Measurements from ENCODE around the gene FOXS1. TPM values are rescaled to one million over a fixed set of nuclear protein-coding genes. Genes with fewer than 3 reads are reported as not detected.
A peak's percentile ranks its signal among the peaks of the same experiment; 100 is the strongest.
"Not testable (repeated sequence)": the region's sequence is repeated elsewhere in the genome, so short reads cannot be mapped to it uniquely, and the experiment has no call there.

Gene FOXS1
- total and polyA plus RNA-seq, 9 donors: 4.5 to 11.7 (median 7.0) TPM

DNA sequence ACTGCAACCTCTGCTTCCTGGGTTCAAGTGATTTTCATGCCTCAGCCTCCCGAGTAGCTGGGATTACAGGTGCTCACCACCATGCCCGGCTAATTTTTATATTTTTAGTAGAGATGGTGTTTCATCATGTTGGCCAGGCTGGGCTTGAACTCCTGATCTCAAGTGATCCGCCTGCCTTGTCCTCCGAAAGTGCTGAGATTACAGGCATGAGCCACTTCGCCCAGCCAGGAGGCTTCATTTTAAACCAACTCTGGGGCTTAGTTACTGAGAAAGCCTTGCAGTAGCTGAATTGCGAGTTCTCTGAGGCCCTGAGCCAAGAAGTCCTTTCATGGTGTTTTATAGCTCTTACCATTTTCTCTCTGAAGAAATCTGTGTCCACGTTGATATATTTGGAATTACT lies 31.3 kb downstream of the FOXS1 start:
- H3K27me3 ChIP-seq (ENCODE audit: control insufficient read depth, insufficient read depth, low read length); H3K4me3 ChIP-seq (ENCODE audit: low read length); H3K36me3 ChIP-seq (ENCODE audit: control insufficient read depth, insufficient read depth, low read length); H3K27ac ChIP-seq (ENCODE audit: low read length); H3K9me3 ChIP-seq (replicated peaks; ENCODE audit: control insufficient read depth, low read depth, low read length); DNase-seq: not testable (repeated sequence)
- peaks cover 83% of the 10 kb centered on the region for H3K4me1 ChIP-seq (ENCODE audit: control insufficient read depth, insufficient read depth, low read length)
- 70% methylated on average over 5 of the region's 7 CpGs for WGBS (ENCODE audit: insufficient coverage)

DNA sequence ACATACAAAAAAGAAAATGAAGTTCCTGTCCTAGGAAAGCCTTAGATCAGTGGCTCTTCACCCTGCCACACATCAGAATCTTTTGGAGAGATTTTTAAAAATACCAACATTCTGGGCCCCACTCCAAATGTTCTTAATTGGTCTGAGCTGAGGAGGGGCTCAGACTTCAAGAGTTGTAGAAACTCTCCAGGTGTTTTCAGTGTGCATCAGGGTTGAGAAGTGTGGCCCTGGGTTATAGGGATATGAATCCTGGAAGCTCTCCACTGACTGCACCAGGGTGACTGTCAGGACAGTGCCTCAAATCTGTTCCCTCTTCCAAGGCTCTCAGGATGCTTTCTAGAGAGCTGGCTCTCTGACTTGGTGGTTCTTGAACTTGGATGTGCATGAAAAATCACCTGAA lies 31.8 kb downstream of the FOXS1 start:
- DNase-seq: no peak
- no peaks in the 10 kb centered on the region for H3K27me3 ChIP-seq (ENCODE audit: control insufficient read depth, insufficient read depth, low read length)
- H3K4me3 ChIP-seq (ENCODE audit: low read length): no peak overlapping the region
- H3K4me1 ChIP-seq (ENCODE audit: control insufficient read depth, insufficient read depth, low read length): peaks cover 80% of the 10 kb centered on the region
- H3K36me3 ChIP-seq (ENCODE audit: control insufficient read depth, insufficient read depth, low read length): no peaks in the 10 kb centered on the region
- no peaks in the 10 kb centered on the region for H3K9me3 ChIP-seq (replicated peaks; ENCODE audit: control insufficient read depth, low read depth, low read length)
- H3K27ac ChIP-seq (ENCODE audit: low read length): no peak overlapping the region

DNA sequence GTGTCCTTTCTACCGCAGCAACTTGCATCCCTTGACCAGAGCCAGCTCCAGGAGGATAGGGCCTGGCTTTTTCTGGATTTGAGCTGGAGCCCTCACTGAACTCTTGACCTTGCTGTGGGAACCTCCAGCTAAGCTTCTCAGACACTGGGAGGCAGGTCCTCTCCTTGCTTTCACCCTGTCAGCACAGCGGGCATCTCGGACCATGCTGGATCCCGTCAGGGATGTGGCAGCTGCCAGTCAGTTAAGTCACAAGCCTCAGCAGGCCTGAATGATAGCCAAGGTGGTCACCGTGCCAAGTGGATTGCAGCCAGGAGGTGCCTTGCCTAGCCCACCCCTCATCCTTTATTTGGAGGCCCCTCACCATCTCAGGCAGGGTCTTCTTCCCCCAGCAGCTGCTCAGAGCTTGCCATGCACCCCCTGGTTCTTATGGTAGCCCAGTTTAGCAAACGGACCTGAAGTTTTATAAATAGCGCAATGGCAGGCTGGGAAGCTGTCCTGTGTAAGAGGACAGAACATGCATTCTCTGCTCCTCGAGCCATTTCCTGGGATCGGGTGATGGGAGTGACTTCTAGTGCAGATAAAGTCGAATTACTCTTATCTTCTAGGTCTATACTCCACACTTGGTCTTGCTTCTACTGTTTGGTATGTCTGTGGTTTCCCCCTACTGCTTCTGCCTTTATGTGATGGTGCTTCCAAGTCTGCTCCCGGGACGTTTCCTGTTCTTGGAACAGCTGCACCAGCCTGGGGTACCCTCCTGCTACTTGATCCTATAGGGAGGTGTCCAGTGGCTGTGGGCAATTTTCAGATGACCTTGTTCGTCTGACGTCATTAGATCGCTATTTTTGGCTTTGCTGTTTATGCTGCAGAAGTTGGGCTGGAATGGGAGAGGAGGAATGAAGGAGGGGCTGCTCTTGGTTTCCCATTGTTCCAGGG lies 33.3 kb downstream of the FOXS1 start:
- no peak overlapping the region for H3K4me3 ChIP-seq (ENCODE audit: low read length)
- no peaks in the 10 kb centered on the region for H3K27me3 ChIP-seq (ENCODE audit: control insufficient read depth, insufficient read depth, low read length)
- peaks cover 76% of the 10 kb centered on the region for H3K4me1 ChIP-seq (ENCODE audit: control insufficient read depth, insufficient read depth, low read length)
- peak; percentile 91 for DNase-seq
- H3K36me3 ChIP-seq (ENCODE audit: control insufficient read depth, insufficient read depth, low read length): peaks cover 2% of the 10 kb centered on the region
- H3K27ac ChIP-seq (ENCODE audit: low read length): peak overlapping the region; percentile 93
- WGBS (ENCODE audit: insufficient coverage): 62% methylated on average over 11 of the region's 15 CpGs
- H3K9me3 ChIP-seq (replicated peaks; ENCODE audit: control insufficient read depth, low read depth, low read length): no peaks in the 10 kb centered on the region

DNA sequence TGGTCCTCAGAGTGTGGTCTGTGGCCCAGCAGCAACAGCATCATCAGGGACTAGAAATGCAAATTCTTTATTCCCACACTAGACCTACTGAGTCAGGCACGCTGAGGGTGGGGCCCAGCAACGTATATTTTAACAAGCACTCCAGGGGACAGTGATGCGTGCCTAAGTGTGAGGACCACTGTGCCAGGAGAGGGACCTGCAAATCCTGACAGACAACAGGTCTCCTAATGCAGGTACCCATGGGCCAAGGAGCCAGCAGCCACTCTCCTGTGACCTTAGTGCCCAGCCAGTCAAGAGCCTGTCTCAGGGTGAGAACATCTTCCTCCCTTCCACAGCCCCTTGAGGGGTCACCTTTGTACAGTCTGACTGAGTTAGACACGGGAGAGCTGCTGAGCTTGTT lies 34.2 kb downstream of the FOXS1 start:
- H3K27me3 ChIP-seq (ENCODE audit: control insufficient read depth, insufficient read depth, low read length): no peaks in the 10 kb centered on the region
- no peaks in the 10 kb centered on the region for H3K9me3 ChIP-seq (replicated peaks; ENCODE audit: control insufficient read depth, low read depth, low read length)
- 64% methylated on average over 3 of the region's 4 CpGs for WGBS (ENCODE audit: insufficient coverage)
- H3K4me1 ChIP-seq (ENCODE audit: control insufficient read depth, insufficient read depth, low read length): peaks cover 76% of the 10 kb centered on the region
- no peak for DNase-seq
- H3K27ac ChIP-seq (ENCODE audit: low read length): peak overlapping the region; percentile 93
- no peak overlapping the region for H3K4me3 ChIP-seq (ENCODE audit: low read length)
- peaks cover 2% of the 10 kb centered on the region for H3K36me3 ChIP-seq (ENCODE audit: control insufficient read depth, insufficient read depth, low read length)

DNA sequence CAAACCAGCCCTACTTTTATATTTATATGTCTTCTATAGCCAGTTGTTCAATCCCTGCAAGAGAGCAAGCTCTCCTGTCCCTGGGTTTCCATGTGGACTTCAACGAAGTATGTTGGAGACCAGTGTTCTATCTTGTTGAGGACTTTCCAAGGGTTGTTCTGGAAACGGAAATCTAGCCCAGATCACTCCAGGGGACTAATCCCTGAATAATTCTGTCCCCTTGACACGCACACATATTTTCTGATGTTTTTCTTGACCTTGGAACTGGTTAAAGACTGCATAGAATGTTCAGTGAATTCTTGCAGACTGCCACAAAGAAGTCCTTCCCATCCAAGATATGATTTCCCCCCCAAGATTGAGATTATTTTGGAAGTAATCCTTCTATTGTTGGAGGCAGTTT lies 35.7 kb downstream of the FOXS1 start:
- H3K27me3 ChIP-seq (ENCODE audit: control insufficient read depth, insufficient read depth, low read length): no peaks in the 10 kb centered on the region
- no peak overlapping the region for H3K27ac ChIP-seq (ENCODE audit: low read length)
- peaks cover 2% of the 10 kb centered on the region for H3K36me3 ChIP-seq (ENCODE audit: control insufficient read depth, insufficient read depth, low read length)
- H3K4me1 ChIP-seq (ENCODE audit: control insufficient read depth, insufficient read depth, low read length): peaks cover 63% of the 10 kb centered on the region
- no peaks in the 10 kb centered on the region for H3K9me3 ChIP-seq (replicated peaks; ENCODE audit: control insufficient read depth, low read depth, low read length)
- WGBS (ENCODE audit: insufficient coverage): 100% methylated on average over 1 of the region's 3 CpGs
- H3K4me3 ChIP-seq (ENCODE audit: low read length): no peak overlapping the region
- DNase-seq: no peak

DNA sequence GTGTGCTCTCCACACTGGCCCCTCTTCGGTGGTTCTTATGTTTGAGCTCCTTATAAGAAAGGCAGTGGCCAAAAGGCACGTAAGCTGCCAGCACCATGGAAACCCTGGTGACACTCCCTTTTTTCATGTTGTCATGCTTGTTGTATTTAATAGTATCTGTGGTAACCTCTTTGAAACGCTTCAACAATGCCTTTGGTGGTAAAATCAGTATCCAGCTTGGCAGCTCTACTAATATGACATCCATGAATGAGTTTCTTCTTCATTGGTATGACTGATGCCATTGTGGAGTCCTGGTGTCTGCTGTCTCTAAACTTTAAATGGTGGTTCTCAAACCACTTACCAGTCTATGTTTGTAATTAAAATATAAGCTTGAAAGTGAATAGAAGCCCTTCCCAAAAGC lies 36.9 kb downstream of the FOXS1 start:
- Histone ChIP-seq H3K9me3 (replicated peaks; ENCODE audit: control insufficient read depth, low read depth, low read length) (no peaks in the 10 kb centered on the region), H3K27me3 (ENCODE audit: control insufficient read depth, insufficient read depth, low read length) (no peaks in the 10 kb centered on the region), H3K36me3 (ENCODE audit: control insufficient read depth, insufficient read depth, low read length) (peaks cover 7% of the 10 kb centered on the region), H3K4me3 (ENCODE audit: low read length) (no peak overlapping the region), H3K4me1 (ENCODE audit: control insufficient read depth, insufficient read depth, low read length) (peaks cover 54% of the 10 kb centered on the region), H3K27ac (ENCODE audit: low read length) (no peak overlapping the region)
- WGBS (ENCODE audit: insufficient coverage): 91% methylated on average over 1 of the region's 3 CpGs
- DNase-seq: no peak

DNA sequence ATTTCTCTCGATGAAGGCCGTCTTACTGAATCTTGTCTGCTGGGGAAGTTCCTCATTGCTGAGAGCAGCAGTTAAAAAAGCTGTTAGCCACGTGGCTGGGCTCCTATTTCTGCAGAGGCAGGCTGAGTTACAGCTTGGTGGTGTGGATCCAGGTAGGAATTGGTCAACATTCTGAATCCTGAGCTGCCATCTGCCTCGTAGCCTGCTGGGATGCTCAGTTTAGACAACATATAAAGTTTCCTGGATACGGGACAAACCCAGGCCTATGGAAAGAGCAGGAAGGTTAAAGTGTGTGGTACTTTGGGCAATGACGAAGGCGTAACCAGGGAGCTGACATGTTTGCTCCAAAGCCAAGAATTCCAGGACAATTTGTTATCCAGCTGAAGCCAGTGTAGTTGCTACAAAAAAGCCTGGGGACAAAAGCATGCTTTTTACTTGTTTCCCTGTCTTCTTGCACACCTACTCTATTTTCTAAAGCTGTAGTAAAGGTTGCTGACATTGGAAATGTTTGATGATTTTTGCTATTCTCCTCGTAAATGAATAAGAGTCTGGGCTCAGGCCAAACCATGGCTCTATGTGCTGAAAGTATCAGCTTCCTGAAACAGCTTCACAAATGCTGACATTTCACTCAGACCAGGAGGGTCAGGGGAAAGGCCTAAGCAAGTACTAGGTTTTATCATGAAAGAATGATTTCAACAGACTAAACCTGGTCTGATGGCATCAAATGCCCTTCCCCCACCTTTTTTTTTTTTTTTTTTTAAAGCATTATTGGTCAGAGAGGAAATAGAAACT lies 38.6 kb downstream of the FOXS1 start:
- DNase-seq: peak; percentile 37
- Histone ChIP-seq H3K27ac (ENCODE audit: low read length) (peak overlapping the region; percentile 56), H3K4me1 (ENCODE audit: control insufficient read depth, insufficient read depth, low read length) (peaks cover 36% of the 10 kb centered on the region)

DNA sequence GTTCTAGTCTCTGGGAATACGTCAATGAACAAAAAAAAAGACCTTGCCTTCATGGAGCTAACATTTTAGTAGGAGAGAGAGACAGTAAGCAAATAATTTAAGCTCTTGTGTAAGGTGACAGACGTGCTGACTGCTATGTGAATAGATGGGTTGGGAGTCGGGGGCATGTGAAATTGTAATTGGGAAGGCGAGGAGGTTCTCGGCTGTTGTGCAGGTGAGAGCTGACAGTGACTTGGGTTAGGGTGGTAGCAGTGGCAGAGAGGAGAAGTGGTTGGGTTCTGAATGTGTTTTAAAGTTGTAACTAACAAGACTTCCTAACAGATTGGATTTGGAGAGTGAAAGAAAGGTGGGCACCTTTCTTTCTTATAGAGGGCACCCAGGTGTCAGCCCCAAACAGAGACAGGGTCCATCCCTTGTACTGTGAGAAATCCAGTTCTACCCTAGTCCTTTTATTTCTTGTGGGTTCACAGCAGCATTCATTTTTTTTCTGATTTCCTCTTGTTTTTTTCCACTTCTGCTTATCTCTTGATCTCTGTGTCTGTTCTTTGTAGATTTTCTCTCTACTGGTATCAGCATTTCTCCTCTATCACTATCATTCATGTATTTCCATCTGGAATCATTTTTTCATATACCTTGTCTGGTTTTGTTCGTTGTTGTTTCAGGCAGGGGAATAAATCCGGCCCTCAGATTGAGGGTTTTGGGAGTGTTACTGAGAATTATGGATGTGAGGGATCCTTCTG lies 41.7 kb downstream of the FOXS1 start:
- no peak overlapping the region for H3K4me3 ChIP-seq (ENCODE audit: low read length)

More for the DNA sequence above, 38.6 kb downstream of the FOXS1 start:
- H3K9me3 ChIP-seq (replicated peaks; ENCODE audit: control insufficient read depth, low read depth, low read length): no peaks in the 10 kb centered on the region
- H3K36me3 ChIP-seq (ENCODE audit: control insufficient read depth, insufficient read depth, low read length): peaks cover 10% of the 10 kb centered on the region
- no peaks in the 10 kb centered on the region for H3K27me3 ChIP-seq (ENCODE audit: control insufficient read depth, insufficient read depth, low read length)
- 67% methylated on average over 7 of the region's 8 CpGs for WGBS (ENCODE audit: insufficient coverage)
- H3K4me3 ChIP-seq (ENCODE audit: low read length): no peak overlapping the region

DNA sequence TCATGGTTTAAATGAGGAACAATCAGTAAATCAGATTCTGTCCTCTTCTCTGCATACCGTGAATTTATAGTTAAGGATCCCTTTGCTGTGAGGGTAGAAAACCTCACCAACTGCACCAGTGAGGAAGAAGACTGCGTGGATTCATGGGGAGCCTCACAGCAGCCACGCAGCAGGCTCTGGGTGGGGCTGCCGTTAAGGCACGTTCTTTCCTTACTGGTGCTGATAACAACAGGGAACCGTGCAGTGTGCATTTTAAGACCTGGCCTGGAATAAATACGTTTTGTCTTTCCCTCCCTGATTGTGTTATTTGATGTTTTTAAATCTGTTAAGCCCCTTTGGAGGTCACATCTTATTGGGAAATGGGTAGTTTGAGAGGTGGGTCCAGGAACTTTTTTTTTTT lies 43.9 kb downstream of the FOXS1 start:
- H3K27me3 ChIP-seq (ENCODE audit: control insufficient read depth, insufficient read depth, low read length): no peaks in the 10 kb centered on the region
- 90% methylated on average over 6 of the region's 7 CpGs for WGBS (ENCODE audit: insufficient coverage)
- peaks cover 35% of the 10 kb centered on the region for H3K36me3 ChIP-seq (ENCODE audit: control insufficient read depth, insufficient read depth, low read length)
- H3K9me3 ChIP-seq (replicated peaks; ENCODE audit: control insufficient read depth, low read depth, low read length): no peaks in the 10 kb centered on the region
- DNase-seq: no peak
- H3K4me3 ChIP-seq (ENCODE audit: low read length): no peak overlapping the region
- H3K27ac ChIP-seq (ENCODE audit: low read length): no peak overlapping the region
- peaks cover 6% of the 10 kb centered on the region for H3K4me1 ChIP-seq (ENCODE audit: control insufficient read depth, insufficient read depth, low read length)

More for the DNA sequence above, 41.7 kb downstream of the FOXS1 start:
- H3K4me1 ChIP-seq (ENCODE audit: control insufficient read depth, insufficient read depth, low read length): peaks cover 17% of the 10 kb centered on the region
- H3K27ac ChIP-seq (ENCODE audit: low read length): no peak overlapping the region
- peaks cover 25% of the 10 kb centered on the region for H3K36me3 ChIP-seq (ENCODE audit: control insufficient read depth, insufficient read depth, low read length)
- DNase-seq: no peak
- WGBS (ENCODE audit: insufficient coverage): 97% methylated on average over 5 of the region's 7 CpGs
- no peaks in the 10 kb centered on the region for H3K9me3 ChIP-seq (replicated peaks; ENCODE audit: control insufficient read depth, low read depth, low read length)
- H3K27me3 ChIP-seq (ENCODE audit: control insufficient read depth, insufficient read depth, low read length): no peaks in the 10 kb centered on the region

DNA sequence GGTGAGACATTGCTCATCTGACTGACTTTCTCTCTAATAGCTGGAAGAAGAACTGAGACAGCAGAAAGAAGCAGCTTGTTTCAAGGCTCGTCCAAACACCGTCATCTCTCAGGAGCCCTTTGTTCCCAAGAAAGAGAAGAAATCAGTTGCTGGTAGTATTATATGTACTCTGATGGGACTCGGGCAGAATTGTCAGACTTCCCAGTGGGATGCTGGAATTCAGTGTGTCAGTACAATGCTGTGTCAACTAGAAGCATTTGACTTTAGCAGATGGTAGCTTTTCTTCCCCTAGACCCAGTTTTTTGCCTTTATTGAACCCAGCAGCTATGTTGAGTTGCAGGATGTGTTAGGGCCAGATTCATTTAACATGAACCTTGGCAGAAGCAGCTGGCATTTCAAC lies 48.0 kb downstream of the FOXS1 start:
- 79% methylated on average over 2 of the region's 3 CpGs for WGBS (ENCODE audit: insufficient coverage)
- Histone ChIP-seq H3K27ac (ENCODE audit: low read length) (no peak overlapping the region), H3K4me3 (ENCODE audit: low read length) (no peak overlapping the region), H3K4me1 (ENCODE audit: control insufficient read depth, insufficient read depth, low read length) (no peaks in the 10 kb centered on the region), H3K36me3 (ENCODE audit: control insufficient read depth, insufficient read depth, low read length) (peaks cover 41% of the 10 kb centered on the region), H3K9me3 (replicated peaks; ENCODE audit: control insufficient read depth, low read depth, low read length) (no peaks in the 10 kb centered on the region), H3K27me3 (ENCODE audit: control insufficient read depth, insufficient read depth, low read length) (no peaks in the 10 kb centered on the region)
- DNase-seq: no peak

Data from muscle of leg (tissue), 11 donors.